GM23338 (cell line): ENCODE data around the gene MIER3. TPM values are rescaled to one million over a fixed set of nuclear protein-coding genes. Genes with fewer than 3 reads are reported as not detected.

Experiments
- ATAC-seq: fragments of 200-7000 bp; cut with Tn5 transposase; 3 replicates; pipeline ENCODE4 v1.9.1; 2020
- DNase-seq: peaks from one replicate; pipeline ENCODE4 v3.0.0-alpha.2; 2015; ENCODE audit warnings: low spot score
- H2AFZ ChIP-seq: fragments of 200-600 bp; sonication (generic); 2 replicates; pipeline ENCODE4 v1.8.0; 2016; ENCODE audit warnings: antibody characterized with exemption, mild to moderate bottlenecking, moderate library complexity
- H3F3A ChIP-seq: fragments of 200-600 bp; sonication (generic); replicated peaks from 2 replicates; pipeline ENCODE4 v1.8.0; 2017; ENCODE audit warnings: antibody characterized with exemption, mixed run types, low read depth
- H3K27ac ChIP-seq: fragments of 200-600 bp; sonication (generic); 2 replicates; pipeline ENCODE4 v1.6.1; 2016; ENCODE audit warnings: low read depth
- H3K27me3 ChIP-seq: fragments of 200-600 bp; sonication (generic); 2 replicates; pipeline ENCODE4 v1.8.0; 2016; ENCODE audit warnings: mild to moderate bottlenecking, mixed run types, moderate library complexity; ENCODE audit not compliant: insufficient read depth
- H3K36me3 ChIP-seq: fragments of 200-600 bp; sonication (generic); 2 replicates; pipeline ENCODE4 v1.8.0; 2016; ENCODE audit warnings: mild to moderate bottlenecking; ENCODE audit not compliant: insufficient read depth
- H3K4me1 ChIP-seq: fragments of 200-600 bp; sonication (generic); 2 replicates; pipeline ENCODE4 v1.8.0; 2016; ENCODE audit warnings: mild to moderate bottlenecking, moderate library complexity; ENCODE audit not compliant: insufficient read depth
- H3K4me2 ChIP-seq: fragments of 200-600 bp; sonication (generic); 2 replicates; pipeline ENCODE4 v1.7.1; 2017; ENCODE audit warnings: mixed run types
- H3K4me3 ChIP-seq: fragments of 200-600 bp; sonication (generic); 2 replicates; pipeline ENCODE4 v1.6.1; 2016; ENCODE audit warnings: mixed run types
- H3K79me2 ChIP-seq: fragments of 200-600 bp; sonication (generic); replicated peaks from 2 replicates; pipeline ENCODE4 v1.8.0; 2017; ENCODE audit warnings: mild to moderate bottlenecking; ENCODE audit not compliant: insufficient read depth
- H3K9me2 ChIP-seq: fragments of 200-600 bp; sonication (generic); 2 replicates; pipeline ENCODE4 v1.8.0; 2017; ENCODE audit not compliant: insufficient read depth
- H4K20me1 ChIP-seq: fragments of 200-600 bp; sonication (generic); replicated peaks from 2 replicates; pipeline ENCODE4 v1.8.0; 2017; ENCODE audit warnings: mild to moderate bottlenecking; ENCODE audit not compliant: insufficient read depth
- H3K27ac Mint-ChIP-seq: 2 replicates; pipeline ENCODE4 v1.8.0; 2020; ENCODE audit warnings: inconsistent platforms, mild to moderate bottlenecking, moderate library complexity, mixed read lengths
- H3K27me3 Mint-ChIP-seq: 3 replicates; pipeline ENCODE4 v1.8.0; 2022; ENCODE audit warnings: low read depth, mild to moderate bottlenecking, moderate library complexity, mixed read lengths, inconsistent platforms; ENCODE audit not compliant: insufficient read depth, poor library complexity
- H3K36me3 Mint-ChIP-seq: 3 replicates; pipeline ENCODE4 v1.8.0; 2021; ENCODE audit warnings: low read depth, mild to moderate bottlenecking, inconsistent platforms, moderate library complexity, mixed read lengths
- H3K4me1 Mint-ChIP-seq: 3 replicates; pipeline ENCODE4 v1.8.0; 2020; ENCODE audit warnings: mild to moderate bottlenecking, inconsistent platforms, mixed read lengths
- H3K4me3 Mint-ChIP-seq: 3 replicates; pipeline ENCODE4 v1.8.0; 2021; ENCODE audit warnings: moderate library complexity, mild to moderate bottlenecking, inconsistent platforms, mixed read lengths
- H3K9me3 Mint-ChIP-seq: 3 replicates; pipeline ENCODE4 v1.8.0; 2020; ENCODE audit warnings: moderate library complexity, mild to moderate bottlenecking, inconsistent platforms, mixed read lengths
- EZH2phosphoT487 ChIP-seq: fragments of 200-600 bp; sonication (generic); IDR thresholded peaks from one replicate; pipeline ENCODE4 v1.8.1; 2018; ENCODE audit warnings: antibody characterized with exemption; ENCODE audit not compliant: unreplicated experiment
- NANOG ChIP-seq: IDR thresholded peaks from 2 replicates; pipeline ENCODE4 v1.6.1; 2016; ENCODE audit warnings: antibody characterized with exemption, borderline replicate concordance
- POLR2AphosphoS5 ChIP-seq: IDR thresholded peaks from 2 replicates; pipeline ENCODE4 v1.6.1; 2016; ENCODE audit warnings: antibody characterized with exemption, low read depth
- ZNF331 ChIP-seq: fragments of 250-450 bp; sonication (Bioruptor Pico); IDR thresholded peaks from 2 replicates; pipeline ENCODE4 v1.5.0; 2020; ENCODE audit warnings: low read depth, mild to moderate bottlenecking, moderate library complexity
- polyA plus RNA-seq: library from polyadenylated mRNA; unstranded; fragments of >200 nt; fragmentation: Nextera tagmentation; extraction: Ambion mirVana; gene quantifications from 2 replicates; pipeline ENCODE4 v1.2.1, GENCODE V29; 2016
- total RNA-seq: library from RNA; depleted of rRNA; stranded (reverse); fragments of >200 nt; shearing (Covaris generic); gene quantifications from 2 replicates; pipeline ENCODE4 v1.2.3, GENCODE V29; 2014
- TF ChIP-seq, protein P1 (sequence below): fragments of 250-450 bp; sonication (Bioruptor Pico); IDR thresholded peaks from 2 replicates; pipeline ENCODE4 v1.5.0; 2020; ENCODE audit warnings: mild to moderate bottlenecking, moderate library complexity
- TF ChIP-seq, protein P2 (sequence below): IDR thresholded peaks from one replicate; pipeline ENCODE4 v1.6.1; 2018; ENCODE audit warnings: antibody characterized with exemption; ENCODE audit not compliant: unreplicated experiment

MIER3 gene
- total and polyA plus RNA-seq, 2 experiments from 2014 or later = 12.0 to 36.3 TPM

DNA sequence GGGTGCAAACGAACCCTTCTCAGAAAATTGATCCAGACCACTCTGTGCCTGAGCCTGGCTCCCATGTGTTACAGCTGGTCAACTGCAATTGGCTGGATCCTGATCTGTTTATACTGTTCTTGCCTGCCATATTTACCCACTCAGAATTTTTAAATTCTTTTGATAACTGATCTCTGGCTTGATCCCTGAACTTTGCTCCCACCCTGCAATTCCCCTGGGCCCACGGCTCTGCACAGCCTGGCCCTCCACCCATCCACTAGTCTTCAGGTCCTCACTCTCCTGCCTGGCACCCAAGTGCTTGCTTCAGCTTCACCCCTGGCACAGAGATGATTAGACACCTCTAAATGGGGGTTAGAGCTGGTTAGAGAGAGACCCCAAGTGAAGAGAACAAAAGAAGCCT lies 25.9 kb upstream of the MIER3 start (continued):
- TF ChIP-seq, protein P1, sequence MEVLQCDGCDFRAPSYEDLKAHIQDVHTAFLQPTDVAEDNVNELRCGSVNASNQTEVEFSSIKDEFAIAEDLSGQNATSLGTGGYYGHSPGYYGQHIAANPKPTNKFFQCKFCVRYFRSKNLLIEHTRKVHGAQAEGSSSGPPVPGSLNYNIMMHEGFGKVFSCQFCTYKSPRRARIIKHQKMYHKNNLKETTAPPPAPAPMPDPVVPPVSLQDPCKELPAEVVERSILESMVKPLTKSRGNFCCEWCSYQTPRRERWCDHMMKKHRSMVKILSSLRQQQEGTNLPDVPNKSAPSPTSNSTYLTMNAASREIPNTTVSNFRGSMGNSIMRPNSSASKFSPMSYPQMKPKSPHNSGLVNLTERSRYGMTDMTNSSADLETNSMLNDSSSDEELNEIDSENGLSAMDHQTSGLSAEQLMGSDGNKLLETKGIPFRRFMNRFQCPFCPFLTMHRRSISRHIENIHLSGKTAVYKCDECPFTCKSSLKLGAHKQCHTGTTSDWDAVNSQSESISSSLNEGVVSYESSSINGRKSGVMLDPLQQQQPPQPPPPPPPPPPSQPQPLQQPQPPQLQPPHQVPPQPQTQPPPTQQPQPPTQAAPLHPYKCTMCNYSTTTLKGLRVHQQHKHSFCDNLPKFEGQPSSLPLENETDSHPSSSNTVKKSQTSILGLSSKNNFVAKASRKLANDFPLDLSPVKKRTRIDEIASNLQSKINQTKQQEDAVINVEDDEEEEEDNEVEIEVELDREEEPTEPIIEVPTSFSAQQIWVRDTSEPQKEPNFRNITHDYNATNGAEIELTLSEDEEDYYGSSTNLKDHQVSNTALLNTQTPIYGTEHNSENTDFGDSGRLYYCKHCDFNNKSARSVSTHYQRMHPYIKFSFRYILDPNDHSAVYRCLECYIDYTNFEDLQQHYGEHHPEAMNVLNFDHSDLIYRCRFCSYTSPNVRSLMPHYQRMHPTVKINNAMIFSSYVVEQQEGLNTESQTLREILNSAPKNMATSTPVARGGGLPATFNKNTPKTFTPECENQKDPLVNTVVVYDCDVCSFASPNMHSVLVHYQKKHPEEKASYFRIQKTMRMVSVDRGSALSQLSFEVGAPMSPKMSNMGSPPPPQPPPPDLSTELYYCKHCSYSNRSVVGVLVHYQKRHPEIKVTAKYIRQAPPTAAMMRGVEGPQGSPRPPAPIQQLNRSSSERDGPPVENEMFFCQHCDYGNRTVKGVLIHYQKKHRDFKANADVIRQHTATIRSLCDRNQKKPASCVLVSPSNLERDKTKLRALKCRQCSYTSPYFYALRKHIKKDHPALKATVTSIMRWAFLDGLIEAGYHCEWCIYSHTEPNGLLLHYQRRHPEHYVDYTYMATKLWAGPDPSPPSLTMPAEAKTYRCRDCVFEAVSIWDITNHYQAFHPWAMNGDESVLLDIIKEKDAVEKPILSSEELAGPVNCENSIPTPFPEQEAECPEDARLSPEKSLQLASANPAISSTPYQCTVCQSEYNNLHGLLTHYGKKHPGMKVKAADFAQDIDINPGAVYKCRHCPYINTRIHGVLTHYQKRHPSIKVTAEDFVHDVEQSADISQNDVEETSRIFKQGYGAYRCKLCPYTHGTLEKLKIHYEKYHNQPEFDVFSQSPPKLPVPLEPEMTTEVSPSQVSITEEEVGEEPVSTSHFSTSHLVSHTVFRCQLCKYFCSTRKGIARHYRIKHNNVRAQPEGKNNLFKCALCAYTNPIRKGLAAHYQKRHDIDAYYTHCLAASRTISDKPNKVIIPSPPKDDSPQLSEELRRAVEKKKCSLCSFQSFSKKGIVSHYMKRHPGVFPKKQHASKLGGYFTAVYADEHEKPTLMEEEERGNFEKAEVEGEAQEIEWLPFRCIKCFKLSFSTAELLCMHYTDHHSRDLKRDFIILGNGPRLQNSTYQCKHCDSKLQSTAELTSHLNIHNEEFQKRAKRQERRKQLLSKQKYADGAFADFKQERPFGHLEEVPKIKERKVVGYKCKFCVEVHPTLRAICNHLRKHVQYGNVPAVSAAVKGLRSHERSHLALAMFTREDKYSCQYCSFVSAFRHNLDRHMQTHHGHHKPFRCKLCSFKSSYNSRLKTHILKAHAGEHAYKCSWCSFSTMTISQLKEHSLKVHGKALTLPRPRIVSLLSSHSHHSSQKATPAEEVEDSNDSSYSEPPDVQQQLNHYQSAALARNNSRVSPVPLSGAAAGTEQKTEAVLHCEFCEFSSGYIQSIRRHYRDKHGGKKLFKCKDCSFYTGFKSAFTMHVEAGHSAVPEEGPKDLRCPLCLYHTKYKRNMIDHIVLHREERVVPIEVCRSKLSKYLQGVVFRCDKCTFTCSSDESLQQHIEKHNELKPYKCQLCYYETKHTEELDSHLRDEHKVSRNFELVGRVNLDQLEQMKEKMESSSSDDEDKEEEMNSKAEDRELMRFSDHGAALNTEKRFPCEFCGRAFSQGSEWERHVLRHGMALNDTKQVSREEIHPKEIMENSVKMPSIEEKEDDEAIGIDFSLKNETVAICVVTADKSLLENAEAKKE (CRISPR knock-in tag) = no peak
- TF ChIP-seq ZNF331 (no peak), EZH2phosphoT487 (no peak), POLR2AphosphoS5 (no peak)
- TF ChIP-seq, protein P2, sequence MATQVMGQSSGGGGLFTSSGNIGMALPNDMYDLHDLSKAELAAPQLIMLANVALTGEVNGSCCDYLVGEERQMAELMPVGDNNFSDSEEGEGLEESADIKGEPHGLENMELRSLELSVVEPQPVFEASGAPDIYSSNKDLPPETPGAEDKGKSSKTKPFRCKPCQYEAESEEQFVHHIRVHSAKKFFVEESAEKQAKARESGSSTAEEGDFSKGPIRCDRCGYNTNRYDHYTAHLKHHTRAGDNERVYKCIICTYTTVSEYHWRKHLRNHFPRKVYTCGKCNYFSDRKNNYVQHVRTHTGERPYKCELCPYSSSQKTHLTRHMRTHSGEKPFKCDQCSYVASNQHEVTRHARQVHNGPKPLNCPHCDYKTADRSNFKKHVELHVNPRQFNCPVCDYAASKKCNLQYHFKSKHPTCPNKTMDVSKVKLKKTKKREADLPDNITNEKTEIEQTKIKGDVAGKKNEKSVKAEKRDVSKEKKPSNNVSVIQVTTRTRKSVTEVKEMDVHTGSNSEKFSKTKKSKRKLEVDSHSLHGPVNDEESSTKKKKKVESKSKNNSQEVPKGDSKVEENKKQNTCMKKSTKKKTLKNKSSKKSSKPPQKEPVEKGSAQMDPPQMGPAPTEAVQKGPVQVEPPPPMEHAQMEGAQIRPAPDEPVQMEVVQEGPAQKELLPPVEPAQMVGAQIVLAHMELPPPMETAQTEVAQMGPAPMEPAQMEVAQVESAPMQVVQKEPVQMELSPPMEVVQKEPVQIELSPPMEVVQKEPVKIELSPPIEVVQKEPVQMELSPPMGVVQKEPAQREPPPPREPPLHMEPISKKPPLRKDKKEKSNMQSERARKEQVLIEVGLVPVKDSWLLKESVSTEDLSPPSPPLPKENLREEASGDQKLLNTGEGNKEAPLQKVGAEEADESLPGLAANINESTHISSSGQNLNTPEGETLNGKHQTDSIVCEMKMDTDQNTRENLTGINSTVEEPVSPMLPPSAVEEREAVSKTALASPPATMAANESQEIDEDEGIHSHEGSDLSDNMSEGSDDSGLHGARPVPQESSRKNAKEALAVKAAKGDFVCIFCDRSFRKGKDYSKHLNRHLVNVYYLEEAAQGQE = no peak

DNA sequence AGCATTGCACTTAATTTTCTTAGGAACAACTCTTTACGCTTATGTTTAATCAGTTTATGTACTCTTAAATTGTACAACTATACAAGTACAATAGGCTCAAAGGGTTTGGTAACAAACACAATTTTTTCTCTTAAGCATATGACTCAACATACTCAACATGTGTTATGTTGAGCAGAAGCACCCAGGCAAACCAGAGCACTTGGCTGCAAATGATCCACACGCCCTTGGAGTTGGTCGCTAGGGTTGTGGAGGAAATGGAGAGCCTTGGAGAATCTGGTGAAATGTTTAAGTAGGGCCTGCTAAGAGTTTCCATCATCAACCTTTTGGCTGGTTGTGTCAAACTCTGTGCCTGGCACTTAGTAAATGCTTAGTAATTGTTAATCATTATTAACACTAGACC lies 25.1 kb upstream of the MIER3 start:
- no peak for ATAC-seq
- H3K4me1 Mint-ChIP-seq = peaks cover 5% of the 10 kb centered on the region; the same call in 2 of the 3 replicates
- no peak for TF ChIP-seq NANOG
- TF ChIP-seq EZH2phosphoT487 = no peak
- TF ChIP-seq, protein P1 (CRISPR knock-in tag) = no peak

More for the DNA sequence above, 25.1 kb upstream of the MIER3 start:
- H3K27me3 ChIP-seq = no peaks in the 10 kb centered on the region
- H3K4me2 ChIP-seq = no peak overlapping the region
- no peak overlapping the region for H3K27ac ChIP-seq
- H3K4me1 ChIP-seq = no peaks in the 10 kb centered on the region
- Mint-ChIP-seq H3K27me3 (no peaks in the 10 kb centered on the region), H3K9me3 (no peaks in the 10 kb centered on the region), H3K36me3 (no peaks in the 10 kb centered on the region), H3K4me3 (no peak overlapping the region), H3K27ac (no peak overlapping the region)
- no peaks in the 10 kb centered on the region for H3K36me3 ChIP-seq
- H4K20me1 ChIP-seq = no peaks in the 10 kb centered on the region
- H2AFZ ChIP-seq = no peak overlapping the region
- DNase-seq = no peak
- no peaks in the 10 kb centered on the region; the same call in 1 of the 2 replicates for H3K9me2 ChIP-seq
- no peaks in the 10 kb centered on the region for H3F3A ChIP-seq
- no peak overlapping the region for H3K4me3 ChIP-seq
- H3K79me2 ChIP-seq = no peaks in the 10 kb centered on the region
